Fibroblast of the aortic adventitia (primary cell): ENCODE measurements around the gene TWIST2. TPM values are rescaled to one million over a fixed set of nuclear protein-coding genes. Genes with fewer than 3 reads are reported as not detected.

Source experiments
- DNase-seq: peaks from one replicate; pipeline ENCODE4 v3.0.0-alpha.2; 2010; ENCODE audit warnings: low read depth
- H3K4me3 ChIP-seq: 2 replicates; pipeline ENCODE4 v1.5.1; 2011; ENCODE audit warnings: low read depth, mild to moderate bottlenecking, control low read depth, low read length, moderate library complexity
- CTCF ChIP-seq: IDR thresholded peaks from 2 replicates; pipeline ENCODE4 v1.5.1; 2011; ENCODE audit warnings: mild to moderate bottlenecking, low read length, control low read depth, inconsistent platforms; ENCODE audit not compliant: insufficient read depth
- total RNA-seq: library from RNA; depleted of rRNA; stranded (reverse); fragments of >200 nt; gene quantifications from 2 replicates; pipeline ENCODE4 v1.2.3, GENCODE V29; 2012; ENCODE audit warnings: low replicate concordance

TWIST2 gene
- total RNA-seq, 1 donor = 64.1 TPM

- no peak for TF ChIP-seq CTCF
- DNase-seq = peak; percentile 68
Observed at GRCh38 chr2:238854699-238855229, 6.9 kb downstream of the TWIST2 start.

GRCh38 chr2:238855299-238855698 lies 7.4 kb downstream of the TWIST2 start:
- TF ChIP-seq CTCF = no peak
- DNase-seq = peak; percentile 51
- H3K4me3 ChIP-seq = peak overlapping the region; percentile 62

More at GRCh38 chr2:238854699-238855229, 6.9 kb downstream of the TWIST2 start:
- H3K4me3 ChIP-seq = peak overlapping the region; percentile 62

GRCh38 chr2:238855891-238856580 lies 8.2 kb downstream of the TWIST2 start:
- DNase-seq = no peak

GRCh38 chr2:238856713-238857567 lies 9.1 kb downstream of the TWIST2 start:
- H3K4me3 ChIP-seq = no peak overlapping the region
- TF ChIP-seq CTCF = no peak
- no peak for DNase-seq

More at GRCh38 chr2:238855891-238856580, 8.2 kb downstream of the TWIST2 start:
- peak overlapping the region; percentile 62 for H3K4me3 ChIP-seq
- no peak for TF ChIP-seq CTCF

- H3K4me3 ChIP-seq = no peak overlapping the region
Observed at GRCh38 chr2:238857959-238858358, 10.1 kb downstream of the TWIST2 start.

More at GRCh38 chr2:238857959-238858358, 10.1 kb downstream of the TWIST2 start:
- no peak for DNase-seq
- TF ChIP-seq CTCF = no peak
